HS-27A (cell line): Measurements from ENCODE around the gene FAM47A.

Source experiments
- DNase-seq: peaks from one replicate; pipeline ENCODE4 v3.0.0-alpha.2; 2012; ENCODE audit warnings: low read depth, missing footprints

FAM47A gene

GRCh38 chrX:34132028-34132427 is at the start of gene FAM47A:
Gene FAM47A (minus strand): TSS chrX:34132314. CDS start chrX:34132278, 36 bp downstream.
- DNase-seq, result no peak

DNA sequence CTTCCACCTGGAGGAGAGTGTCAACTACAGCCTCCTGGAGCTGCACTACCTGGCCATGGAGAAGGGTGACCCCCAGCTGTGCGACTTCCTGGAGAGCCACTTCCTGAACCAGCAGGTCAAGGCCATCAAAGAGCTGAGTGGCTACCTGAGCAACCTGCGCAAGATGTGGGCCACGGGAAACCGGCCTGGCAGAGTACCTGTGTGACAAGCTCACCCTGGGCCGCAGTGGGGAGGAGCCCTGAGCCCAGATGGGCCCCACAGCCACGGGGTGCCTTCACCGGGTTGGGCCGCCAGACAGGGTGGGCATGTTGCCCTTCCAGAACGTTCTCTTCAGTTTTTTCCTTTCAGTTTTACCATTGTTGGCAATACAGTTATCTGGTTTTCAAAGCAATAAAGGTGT is 15.2 kb upstream of the FAM47A start:
- DNase-seq, result no peak

GRCh38 chrX:34146906-34147305 is 14.8 kb upstream of the FAM47A start:
- DNase-seq, result no peak

DNA sequence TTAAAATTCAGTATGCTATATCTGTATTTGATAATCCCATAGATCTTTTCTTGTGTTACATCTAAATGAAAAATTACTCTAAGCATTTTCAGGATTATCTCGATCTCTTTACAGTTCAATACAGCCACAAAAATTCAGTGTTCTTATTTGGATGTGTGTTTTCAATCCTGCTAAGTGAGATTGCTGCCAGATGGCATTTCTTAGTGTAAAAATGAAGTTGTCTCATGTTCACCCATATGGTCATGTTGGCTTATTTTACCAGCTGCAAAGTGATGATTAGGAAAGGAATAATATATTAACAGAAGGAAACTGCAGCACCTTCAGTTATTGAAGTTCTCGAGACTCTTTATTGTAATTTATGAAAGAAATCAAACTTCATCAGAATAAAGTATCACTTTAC is 12.1 kb upstream of the FAM47A start:
- no peak for DNase-seq

DNA sequence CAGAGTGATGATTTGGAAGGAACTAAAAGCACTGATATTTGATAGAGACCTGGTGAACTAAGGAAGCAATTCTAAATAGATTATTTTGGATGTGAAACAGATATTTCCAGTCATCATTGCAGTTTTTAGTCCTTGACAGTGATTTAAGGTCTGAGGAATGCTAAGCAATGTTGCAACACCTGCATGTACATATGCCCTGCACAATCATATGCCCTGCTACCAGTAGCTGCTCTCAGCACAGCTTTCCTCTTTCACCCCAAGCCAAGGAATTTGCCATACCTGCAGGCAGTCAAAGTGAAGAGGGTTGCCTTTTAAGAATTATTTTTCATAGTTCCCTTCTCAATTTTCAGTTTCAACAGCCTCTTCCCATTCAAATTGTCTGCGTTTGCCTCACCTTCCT is 8.7 kb upstream of the FAM47A start:
- DNase-seq, result no peak

- DNase-seq, result no peak
Observed at GRCh38 chrX:34130980-34131744, 952 bp downstream of the FAM47A start.

GRCh38 chrX:34130501-34130900 is 1.6 kb downstream of the FAM47A start:
- DNase-seq, result no peak

GRCh38 chrX:34126011-34126410 is 6.1 kb downstream of the FAM47A start:
- no peak for DNase-seq

DNA sequence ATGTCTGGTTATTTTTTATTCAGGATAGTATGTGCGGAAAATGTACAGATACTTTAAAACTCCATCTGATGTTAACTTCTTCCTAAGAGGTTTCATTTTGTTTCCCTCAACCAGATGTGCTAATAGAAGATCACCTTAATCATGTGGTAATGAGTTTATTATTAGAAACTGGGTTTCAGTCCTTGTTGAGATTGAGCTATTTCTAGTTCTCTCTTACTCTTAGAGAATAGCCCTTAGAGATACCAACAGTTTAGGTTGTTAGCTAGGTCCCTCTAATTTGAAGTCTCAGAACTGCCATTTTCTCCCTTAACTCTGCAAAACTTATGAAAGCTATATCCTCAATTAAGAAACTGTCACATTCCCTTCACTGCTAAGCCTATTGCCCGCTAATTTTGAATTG is 13.0 kb downstream of the FAM47A start:
- DNase-seq, result no peak

DNA sequence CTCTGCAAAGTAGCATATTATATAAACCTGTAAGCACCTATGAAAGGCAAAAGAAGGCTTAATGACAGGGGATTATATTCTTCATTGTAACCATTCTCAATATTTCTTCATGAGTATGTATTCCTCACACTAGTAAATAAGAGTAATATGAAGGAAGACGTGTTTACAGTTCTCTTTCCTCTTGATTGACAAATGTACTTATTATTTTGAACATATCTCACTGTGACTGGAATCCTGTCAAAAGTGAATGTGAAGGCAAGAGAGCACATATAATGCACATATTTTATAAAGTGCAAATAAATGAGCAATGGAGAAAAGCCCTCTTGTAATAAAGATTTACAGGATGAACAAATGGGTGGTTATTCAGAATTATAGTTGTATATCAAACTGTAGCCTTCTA is 19.7 kb downstream of the FAM47A start:
- no peak for DNase-seq
